Measurements from ENCODE around the gene SKAP1.
"Not testable (repeated sequence)": the region's sequence is repeated elsewhere in the genome, so short reads cannot be mapped to it uniquely, and the experiment has no call there.

Gene SKAP1
- total RNA-seq: 53.7 to 71.9 reads per million in 2 donors

DNA sequence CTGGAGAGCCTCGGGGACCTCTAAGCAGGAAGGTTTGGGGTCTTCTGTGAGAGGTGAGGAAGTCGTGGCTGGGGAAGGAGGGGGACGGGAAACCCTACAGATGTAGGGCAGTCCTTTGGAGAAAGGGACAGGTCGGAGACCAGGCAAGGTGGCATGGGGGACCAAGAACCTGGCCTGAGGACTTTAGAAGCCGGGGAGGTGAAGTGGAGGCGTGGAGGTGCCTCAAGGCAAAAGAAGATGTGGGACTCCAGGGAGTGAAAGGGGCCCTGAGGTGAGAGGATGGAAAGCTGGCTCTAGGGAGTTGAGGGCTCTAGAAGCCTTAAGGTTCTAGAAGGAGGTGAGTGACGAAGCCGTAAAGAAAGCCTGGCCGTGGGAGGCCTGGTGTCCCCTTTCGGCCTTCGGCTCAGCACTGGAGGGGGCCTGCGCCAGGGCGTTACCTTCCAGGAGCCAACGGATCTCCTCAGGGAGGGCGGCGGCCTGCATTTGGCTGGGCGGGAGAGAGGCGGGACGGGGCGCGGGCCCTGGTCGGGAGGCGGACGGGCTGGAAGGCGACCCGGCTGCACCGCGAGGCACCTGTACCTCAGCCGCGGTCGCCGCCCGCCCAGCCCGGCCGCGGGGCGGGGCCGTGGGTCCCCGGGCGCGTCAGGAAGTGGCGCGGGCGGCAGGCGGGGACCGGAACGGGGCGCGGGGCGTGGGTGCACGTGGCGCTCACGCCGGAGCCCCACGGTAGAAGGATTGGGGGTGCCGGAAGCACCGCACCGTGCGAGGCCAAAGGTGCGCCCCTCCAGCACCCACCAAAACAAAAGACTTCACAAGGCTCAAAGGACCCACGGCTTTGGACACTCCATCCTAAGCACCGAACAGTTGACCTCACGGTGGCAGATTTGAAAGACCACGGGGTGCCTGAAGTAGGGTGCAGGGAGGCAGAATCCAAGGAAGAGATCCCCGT is at the start of gene SKAP1:
TSS of gene SKAP1 (minus strand) at position 577 of the 949 bp plus-strand sequence.
- peak; percentile 60 for DNase-seq

DNA sequence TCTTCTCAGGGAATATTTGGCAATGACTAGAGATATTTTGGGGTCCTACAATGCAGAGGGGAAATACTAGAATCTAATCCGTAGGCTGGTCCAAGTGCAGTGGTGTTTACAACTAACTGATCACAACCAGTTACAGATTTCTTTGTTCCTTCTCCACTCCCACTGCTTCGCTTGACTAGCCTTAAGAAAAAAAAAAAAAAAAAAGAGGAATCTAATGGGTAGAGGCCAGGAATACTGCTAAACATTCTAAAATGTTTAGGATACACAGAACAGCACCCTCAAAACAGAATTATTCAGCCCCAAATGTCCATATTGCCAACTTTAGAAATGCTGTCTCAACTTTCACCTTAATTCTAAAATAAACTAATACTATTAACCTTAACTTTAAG is 49.0 kb upstream of the SKAP1 start:
- DNase-seq: no peak

DNA sequence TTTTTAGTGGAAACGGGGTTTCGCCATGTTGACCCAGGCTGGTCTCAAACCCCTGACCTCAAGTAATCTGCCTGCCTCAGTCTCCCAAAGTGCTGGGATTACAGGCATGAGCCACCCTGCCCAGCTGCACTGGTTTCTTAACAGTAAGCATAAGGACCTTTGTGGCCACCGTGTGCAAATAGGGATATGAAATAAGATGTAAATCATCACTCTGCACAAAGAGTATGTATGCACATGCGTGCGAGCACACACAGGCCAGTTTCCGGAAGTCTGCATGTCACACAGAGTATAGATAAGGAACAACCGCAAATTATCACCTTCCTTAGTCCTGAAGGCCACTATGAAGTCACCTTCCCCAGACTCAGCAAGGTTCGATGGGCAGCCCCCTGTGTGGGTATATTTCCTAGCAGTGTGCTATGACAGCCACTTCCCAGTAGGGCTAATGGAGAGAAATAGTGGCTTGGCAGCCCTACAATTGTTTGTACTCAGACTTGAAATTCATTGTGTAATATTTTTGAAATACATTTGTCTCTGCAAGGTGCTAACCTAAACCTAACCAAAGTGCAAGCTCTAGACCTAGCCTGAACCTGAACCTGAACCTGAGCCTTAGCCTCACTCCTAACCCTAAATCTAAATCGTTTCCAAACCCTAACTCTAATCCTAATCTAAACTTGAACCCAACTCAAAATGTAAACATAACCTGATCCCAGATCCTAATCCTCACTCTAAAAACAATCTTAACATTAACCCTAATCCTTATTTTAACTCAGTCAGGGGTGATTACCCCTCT is 48.4 kb upstream of the SKAP1 start:
- no peak for DNase-seq

DNA sequence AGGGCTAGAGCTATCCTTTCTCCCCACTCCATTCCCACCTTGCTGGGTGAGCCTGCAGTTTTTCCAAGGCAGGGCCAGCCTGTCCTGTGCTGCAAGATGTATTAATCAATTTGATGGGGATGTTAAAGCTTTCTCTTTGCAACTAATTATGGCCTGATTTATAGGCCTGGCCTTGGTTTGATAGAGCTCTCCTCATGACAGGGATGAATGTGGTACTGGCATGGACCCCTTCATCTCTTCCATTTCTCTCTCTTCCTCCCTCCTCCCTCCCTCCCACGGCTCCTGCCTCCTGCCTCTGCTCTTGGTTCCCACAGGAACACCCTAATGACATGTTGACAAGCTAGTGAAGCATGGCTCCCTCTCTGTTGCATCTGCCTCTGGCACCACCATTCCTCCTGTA is 47.2 kb upstream of the SKAP1 start:
- DNase-seq: no peak

DNA sequence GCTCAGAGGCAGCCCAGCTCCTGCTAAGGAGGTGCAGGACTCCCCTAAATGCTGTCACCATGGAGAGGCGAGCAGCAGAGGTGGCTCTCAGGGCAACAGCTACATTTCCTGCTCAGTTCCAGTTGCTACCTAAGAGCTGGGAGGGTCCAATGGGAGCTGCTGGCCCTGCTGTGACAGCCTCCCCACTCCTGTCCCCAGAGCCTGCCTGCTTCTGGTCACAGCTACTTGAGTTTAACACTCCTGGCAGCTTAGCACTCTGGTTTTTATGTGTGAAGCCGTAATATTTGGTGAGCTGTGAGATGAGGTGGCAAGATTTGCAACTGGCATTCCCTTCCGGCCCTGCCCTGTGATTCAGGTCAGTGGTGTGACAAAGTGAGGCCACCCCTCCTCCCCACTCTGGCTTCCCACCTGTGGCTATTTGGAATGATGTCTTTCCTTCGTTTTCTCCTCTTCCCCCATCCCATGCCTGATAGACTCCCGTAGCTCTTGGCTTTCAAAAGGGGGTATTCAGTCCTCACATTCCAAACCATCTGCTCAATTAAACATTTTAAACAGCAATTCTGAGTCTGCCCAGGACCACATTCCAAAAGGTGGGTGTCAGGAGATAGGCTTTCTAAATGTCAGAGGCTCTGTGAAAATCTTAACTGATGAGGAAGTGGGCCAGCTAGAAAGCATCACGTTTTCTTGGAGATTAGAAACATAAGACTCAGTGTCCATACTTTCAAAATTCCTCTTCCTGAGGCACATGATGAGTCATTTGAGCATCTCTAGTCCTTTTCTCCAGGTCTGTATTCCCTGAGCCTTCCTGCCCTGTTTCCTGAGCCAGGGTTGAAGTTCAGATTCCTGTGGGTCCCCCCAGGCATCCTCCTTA is 42.6 kb upstream of the SKAP1 start:
- no peak for DNase-seq

DNA sequence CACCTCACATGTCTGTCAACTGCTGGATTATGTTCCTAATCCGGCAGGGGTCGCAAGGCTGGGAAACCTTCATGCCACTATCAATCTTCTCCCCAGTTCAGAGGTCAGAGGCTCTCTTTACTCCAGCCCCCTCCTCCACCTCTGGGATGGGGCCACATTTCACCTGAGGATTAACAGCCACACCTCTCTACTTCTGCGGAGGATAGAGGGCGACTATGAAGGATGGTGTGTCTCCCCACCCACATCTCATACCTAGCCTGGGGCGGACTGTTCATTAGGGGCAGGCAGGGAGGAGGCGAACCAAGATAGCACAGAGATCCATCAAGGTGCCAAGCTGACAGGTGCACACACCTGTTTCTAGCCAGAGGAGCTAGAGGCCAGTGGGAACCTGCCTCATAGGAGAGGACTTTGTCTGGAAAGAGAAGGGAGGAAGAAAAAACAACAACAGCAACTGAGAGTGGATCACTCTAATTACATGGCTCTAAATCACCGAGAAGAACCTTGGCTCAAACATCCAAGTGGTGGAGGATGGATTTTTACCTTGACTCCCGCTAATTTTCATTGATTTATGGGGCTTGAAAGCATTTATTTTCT is 41.9 kb upstream of the SKAP1 start:
- no peak for DNase-seq

DNA sequence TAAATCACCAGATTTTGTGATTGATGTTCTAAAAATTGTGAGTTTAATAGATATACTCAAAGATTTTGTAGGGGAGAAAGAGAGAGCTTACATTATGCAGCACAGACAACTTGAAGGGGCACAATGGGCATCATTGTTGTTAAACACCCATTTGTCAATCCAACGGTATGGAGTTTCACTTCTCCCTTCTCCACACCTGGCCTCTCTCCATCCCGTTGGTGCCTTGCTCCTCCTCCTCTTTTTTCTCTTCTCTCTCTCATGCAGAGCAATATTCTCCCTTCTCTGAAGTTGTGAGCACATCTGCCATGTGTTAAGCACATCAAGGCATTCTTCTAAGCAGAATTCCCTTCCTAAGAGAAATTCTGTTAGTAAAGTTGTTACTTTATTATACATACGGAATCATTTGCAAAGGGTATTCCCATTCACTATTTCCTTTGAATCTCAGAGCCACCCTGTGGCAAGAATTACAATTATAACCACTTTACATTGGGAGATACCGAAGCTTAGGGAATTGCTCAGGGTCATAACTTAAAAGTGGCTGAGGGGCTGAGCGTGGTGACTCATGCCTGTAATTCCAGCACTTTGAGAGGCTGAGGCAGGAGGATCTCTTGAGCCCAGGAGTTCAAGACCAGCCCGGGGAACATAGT is 40.5 kb upstream of the SKAP1 start:
- no peak for DNase-seq

DNA sequence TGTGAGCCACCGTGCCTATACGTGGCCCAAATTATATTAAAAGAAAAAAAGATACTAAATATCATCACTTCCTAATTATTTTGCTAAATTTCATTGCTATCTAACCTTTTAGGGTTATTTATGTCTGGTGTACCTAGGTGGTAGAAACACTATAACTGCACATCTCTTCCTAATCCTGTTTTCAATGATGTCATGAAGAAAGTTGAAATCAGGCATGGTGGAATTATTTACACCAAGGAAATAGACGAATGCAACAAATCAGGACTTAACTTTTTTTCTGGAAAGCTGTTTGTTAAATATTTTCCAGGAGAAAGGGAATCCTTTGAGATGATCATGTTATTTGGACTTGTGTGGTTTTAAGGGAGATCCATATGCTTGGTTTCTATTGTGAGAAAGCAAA is 39.2 kb upstream of the SKAP1 start:
- no peak for DNase-seq

DNA sequence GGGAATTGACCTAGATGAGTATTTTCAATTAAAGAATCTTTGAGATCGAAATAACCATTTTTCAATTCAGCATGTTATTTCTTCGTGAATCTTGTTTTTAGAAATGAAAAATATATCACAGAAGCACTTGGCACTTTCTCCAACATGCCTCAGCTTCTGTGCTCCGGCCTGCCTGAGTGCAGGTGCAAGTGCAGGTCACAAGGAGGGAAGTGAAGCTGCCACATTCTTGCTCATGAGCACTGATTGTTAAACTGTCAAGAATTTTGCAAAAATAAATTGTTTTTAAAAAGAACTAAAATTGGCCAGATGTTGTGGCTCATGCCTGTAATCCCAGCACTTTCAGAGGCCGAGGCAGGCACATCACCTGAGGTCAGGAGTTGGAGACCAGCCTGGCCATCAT is 38.3 kb upstream of the SKAP1 start:
- DNase-seq: no peak

DNA sequence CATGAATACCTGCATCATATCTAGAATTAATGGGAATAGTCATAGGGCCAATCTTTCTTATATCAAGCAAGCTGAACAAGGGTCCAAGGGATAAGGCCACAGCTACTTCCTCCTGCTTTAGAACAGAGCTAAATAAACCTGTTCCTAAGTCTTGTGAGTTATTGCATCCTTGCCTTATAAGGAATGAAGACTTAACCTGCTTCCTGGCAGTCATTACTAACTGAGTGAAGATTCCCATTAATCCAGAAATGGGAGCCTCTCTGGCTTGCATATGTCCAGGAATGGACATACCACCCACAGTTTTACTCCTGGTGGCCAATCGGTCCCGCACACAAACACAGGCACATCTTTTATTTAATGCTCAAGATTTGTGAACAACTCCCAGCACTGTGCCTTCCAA is 35.9 kb upstream of the SKAP1 start:
- DNase-seq: no peak

DNA sequence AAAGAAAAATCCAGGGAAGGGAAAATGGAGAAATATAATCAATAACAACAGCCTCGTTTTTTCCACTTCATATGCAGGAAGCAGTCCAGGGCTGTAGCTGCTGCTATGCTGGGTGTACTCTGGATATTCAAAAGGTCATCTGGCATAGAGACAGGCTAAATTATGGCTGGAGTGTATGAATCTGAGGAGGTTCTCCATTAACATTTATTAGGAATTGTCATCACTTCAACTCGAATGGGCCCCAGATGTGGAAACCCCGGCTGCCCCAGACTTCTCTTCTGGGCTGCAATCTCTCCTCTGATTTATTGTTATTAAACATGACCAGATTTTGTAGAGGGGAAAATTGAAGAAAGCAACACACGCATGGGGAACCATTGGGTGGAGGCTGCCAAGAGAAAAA is 33.5 kb upstream of the SKAP1 start:
- no peak for DNase-seq

DNA sequence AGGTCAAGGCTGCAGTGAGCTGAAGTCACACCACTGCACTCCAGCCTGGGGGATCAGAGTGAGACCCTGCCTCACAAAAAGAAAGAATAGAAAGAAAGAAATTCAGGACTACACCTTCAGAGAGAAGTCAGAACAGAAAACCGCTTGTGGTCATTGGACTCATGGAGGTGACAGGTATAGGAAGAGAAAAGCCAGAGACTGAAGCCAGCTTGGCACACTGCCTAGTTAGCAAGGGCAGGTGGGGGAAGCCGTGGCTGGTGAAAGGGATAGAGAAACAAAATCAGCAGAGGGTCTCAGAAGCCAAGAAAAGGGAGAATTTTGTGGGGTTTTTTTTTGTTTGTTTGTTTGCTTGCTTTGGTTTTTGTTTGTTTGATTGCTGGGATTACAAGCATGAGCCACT is 32.9 kb upstream of the SKAP1 start:
- no peak for DNase-seq

DNA sequence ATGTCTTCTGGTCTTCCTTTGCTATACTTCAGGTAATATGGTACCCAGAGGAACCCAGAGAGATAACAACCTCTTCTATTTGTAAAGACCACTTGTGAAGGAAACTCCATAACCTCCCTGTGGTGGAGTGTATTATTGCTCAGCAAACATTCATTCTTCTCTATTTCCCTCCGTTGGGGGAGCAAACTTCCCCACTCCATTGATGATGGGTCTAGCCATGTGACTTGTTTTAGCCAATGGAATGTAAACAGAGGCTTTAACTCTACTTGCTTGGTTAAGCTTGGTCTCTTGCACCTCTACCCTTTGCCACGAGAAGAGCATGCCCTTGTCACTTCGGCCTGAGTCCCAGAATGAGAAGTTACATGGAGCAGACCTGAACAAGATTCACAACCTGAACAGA is 30.0 kb upstream of the SKAP1 start:
- DNase-seq: no peak

DNA sequence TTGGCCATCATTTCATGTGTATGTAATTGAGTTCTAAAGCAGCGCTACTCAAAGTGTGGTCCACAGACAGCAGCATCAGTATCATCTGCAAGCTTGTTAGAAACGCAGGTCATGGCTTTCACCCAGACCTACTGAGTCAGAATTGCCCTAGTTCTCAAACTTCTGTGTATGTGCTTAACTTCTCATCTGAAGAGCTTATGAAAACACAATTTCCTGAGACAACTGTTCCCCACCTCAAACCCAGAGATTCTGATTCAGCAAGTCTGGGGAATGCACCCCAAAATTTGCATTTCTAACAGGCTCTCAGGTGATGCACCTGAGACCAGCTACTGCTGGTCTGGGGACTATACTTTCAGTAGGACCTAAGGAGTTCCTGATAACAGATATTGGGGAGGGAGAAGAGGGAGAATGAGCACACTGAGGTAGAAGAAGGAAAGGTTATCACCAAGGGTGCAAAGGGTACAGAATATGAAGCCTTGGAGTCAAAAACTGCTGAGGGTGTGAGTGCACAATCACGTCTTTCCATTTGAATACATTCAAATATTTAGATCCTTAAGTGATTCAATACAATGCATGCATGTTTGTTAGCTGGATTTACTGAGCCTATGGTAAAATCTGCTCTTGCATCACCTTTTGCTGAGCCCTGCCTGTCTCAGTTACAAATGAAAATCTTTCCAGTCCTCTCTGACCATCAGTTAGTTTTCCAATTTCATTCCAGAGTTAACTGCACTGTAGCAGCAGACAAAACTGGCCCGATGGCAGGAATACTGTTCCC is 29.2 kb upstream of the SKAP1 start:
- no peak for DNase-seq

DNA sequence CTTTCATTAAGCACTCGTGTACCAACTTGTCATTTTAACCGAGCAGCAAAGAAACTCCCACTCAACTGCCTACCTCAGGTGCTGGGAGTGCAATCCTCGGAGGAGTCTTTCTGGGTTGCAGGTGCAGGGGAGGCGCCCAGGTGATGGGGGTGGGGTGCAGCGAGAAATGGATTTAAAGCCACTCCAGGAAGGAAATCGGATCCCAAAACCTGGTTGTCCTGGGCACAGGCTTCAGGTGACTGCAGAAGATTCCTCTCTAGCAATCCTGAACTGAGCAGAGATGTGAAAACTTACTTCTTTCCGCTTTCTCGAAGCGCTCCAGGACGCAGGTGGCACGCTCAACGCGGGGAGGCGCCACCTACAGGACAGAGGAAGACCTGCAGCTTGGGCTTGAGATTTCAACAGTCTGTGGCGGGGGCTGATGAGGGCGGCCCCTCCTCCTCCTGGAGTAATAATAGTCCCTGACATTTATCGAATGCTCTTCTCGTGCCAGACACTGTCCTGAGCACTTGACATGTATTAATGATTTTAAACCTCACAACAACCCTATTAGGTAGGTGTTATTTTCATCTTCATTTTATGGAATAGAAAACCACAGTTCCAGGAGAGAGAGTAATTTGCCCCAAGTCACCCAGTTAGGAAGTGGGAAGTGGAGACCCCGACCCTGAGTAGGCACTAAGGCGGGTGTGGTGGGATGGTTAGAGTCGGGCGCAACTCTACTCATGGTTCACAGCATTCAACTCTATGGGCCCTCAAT is 27.2 kb upstream of the SKAP1 start:
- DNase-seq: peak; percentile 67

DNA sequence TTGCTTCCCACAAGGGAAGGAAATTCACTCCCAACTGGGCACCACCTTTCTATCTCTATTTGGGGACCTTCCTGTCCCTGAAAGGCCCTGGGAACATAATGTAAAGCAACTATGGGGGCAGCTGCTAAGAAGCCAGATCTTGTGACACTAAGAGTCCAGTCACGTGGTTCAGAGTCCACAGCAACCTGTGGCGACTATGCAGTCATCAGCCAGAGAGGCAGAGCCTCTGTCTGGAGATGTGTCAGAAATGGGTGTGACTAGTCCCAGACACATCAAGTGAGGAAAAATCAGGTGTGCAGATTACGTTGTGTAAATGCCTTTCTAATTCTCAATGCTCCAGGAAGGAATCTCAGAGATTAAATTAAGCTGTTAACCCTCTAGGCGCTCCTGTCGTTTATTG is 26.6 kb upstream of the SKAP1 start:
- DNase-seq: no peak

DNA sequence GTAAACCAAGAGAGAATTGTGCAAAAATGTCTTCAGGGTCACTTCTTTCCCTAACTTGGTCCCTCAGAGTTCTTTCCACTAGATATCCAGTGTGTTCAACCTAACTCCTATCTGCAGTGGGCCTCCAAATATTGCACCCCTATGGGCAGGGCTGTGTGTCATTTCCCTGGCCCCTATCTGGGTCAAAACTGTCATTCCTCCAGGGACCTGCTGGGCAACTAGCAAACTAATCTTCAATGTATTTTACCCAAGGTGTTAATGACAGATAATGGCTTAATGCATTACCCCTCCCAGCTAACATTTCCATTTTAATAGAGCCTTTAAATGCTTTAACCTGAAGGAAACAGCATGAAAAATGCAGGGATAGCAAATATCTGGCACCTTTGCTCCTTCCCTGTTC is 25.8 kb upstream of the SKAP1 start:
- DNase-seq: no peak

DNA sequence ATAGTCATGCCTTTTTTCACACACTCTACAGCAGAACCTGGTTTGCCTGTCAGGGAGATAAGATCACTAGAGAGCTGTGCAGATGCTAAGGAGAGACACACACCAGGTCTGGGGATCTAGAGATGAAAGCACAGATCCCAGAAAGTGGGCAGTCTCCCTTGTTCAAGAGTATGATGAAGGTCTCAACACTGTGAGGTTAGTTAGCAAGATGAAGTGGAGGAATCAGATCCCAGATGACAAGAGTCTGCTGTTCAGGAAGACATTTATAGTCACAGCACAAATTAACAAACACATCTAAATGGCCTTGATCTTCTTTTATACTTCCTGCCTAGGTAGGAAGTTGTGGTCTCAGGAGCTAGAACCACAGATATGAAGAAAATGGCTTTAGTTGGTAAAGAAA is 23.4 kb upstream of the SKAP1 start:
- DNase-seq: no peak

DNA sequence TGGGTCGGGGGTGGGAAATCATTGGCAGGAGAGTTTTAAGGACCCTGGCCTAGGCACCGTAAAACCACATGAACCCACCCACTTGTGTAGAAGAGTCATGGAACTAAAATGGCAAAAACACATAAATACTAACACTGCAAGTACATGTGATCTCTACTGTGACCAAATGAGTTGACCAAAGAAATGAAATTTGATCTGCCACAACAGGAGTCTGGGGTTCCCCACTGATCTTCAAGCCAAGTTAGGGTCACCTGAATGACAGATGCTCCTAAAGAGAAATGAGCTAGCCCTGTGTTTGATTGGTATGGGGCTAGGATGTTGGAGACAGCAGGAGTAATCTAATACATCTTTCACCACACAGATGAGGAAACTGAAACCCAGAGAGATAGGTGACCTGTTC is 21.5 kb upstream of the SKAP1 start:
- DNase-seq: no peak

DNA sequence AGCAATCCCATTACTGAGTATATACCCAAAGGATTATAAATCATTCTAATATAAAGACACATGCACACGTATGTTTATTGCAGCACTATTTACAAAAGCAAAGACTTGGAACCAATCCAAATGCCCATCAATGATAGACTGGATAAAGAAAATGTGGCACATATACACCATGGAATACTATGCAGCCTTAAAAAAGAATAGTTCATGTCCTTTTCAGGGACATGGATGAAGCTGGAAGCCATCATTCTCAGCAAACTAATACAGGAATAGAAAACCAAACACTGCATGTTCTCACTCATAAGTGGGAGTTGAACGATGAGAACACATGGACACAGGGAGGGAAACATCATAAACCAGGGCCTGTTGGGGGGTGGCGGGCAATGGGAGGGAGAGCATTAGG is 19.3 kb upstream of the SKAP1 start:
- not testable (repeated sequence) for DNase-seq

DNA sequence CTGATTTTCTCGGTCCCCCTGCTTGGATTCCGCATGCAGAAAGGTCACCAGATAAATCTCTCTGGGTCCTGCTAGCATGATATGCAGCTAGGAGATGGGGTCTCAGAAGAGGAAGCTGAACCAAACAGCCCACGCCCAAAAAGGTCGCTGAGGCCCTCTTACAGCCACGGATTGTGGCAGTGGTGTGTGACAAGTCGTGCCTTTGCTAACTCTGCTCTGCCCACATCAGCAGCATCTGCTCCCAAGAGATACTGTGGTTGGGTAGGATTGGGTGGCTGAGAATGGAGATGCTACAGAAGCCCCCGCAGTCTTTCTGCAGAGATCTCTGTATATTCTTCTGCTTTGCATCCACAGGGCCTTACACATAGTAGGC is 15.2 kb upstream of the SKAP1 start:
- no peak for DNase-seq
